Duodenal mucosa (tissue), 2 donors: ENCODE results near the gene CD2AP.
A peak's percentile ranks its signal among the peaks of the same experiment; 100 is the strongest.
"Not testable (repeated sequence)": the region's sequence is repeated elsewhere in the genome, so short reads cannot be mapped to it uniquely, and the experiment has no call there.

Experiments
- H3K27ac ChIP-seq: one replicate; pipeline ENCODE4 v1.7.0; 2013; ENCODE audit warnings: low read depth, low read length
- H3K27me3 ChIP-seq, 2 donors: one replicate each; pipeline ENCODE4 v1.7.0; 2013; ENCODE audit warnings: low read length in 2 of 2, control low read depth in 1 of 2; ENCODE audit not compliant: insufficient read depth in 2 of 2, control insufficient read depth in 1 of 2
- H3K36me3 ChIP-seq, 2 donors: one replicate each; pipeline ENCODE4 v1.7.0; 2013; ENCODE audit warnings: low read length in 2 of 2, control low read depth in 1 of 2; ENCODE audit not compliant: insufficient read depth in 2 of 2, control insufficient read depth in 1 of 2
- H3K4me1 ChIP-seq, 2 donors: one replicate each; pipeline ENCODE4 v1.7.0; 2013; ENCODE audit warnings: low read length in 2 of 2, control low read depth in 1 of 2; ENCODE audit not compliant: insufficient read depth in 2 of 2, control insufficient read depth in 1 of 2
- H3K4me3 ChIP-seq, 2 donors: one replicate each; pipeline ENCODE4 v1.7.0; 2013; ENCODE audit warnings: low read length in 2 of 2, low read depth in 1 of 2
- H3K9ac ChIP-seq, 2 donors: one replicate each; pipeline ENCODE4 v1.7.0; 2013; ENCODE audit warnings: low read length in 2 of 2, low read depth in 1 of 2
- H3K9me3 ChIP-seq, 2 donors: one replicate each; pipeline ENCODE4 v1.7.0; 2013; ENCODE audit warnings: low read length in 2 of 2, control low read depth in 1 of 2; ENCODE audit not compliant: control insufficient read depth in 1 of 2

The CD2AP gene

GRCh38 chr6:47444964-47445363, 32.6 kb upstream of the CD2AP start:
- H3K27ac ChIP-seq, H3K4me3 ChIP-seq, H3K9ac ChIP-seq, H3K9me3 ChIP-seq, H3K36me3 ChIP-seq, H3K27me3 ChIP-seq: not testable (repeated sequence)
- peaks cover 0 to 13% of the 10 kb centered on the region in 2 donors for H3K4me1 ChIP-seq

GRCh38 chr6:47446669-47447330, 30.8 kb upstream of the CD2AP start:
- peaks cover 0 to 8% of the 10 kb centered on the region in 2 donors for H3K4me1 ChIP-seq
- no peaks in the 10 kb centered on the region for H3K36me3 ChIP-seq
- no peaks in the 10 kb centered on the region for H3K27me3 ChIP-seq
- no peak overlapping the region for H3K9ac ChIP-seq
- no peak overlapping the region for H3K27ac ChIP-seq
- no peaks in the 10 kb centered on the region for H3K9me3 ChIP-seq
- H3K4me3 ChIP-seq, result no peak overlapping the region

GRCh38 chr6:47447722-47448121, 29.9 kb upstream of the CD2AP start:
- H3K9ac ChIP-seq, result no peak overlapping the region
- no peak overlapping the region for H3K4me3 ChIP-seq
- no peaks in the 10 kb centered on the region for H3K27me3 ChIP-seq
- peaks cover 0 to 8% of the 10 kb centered on the region in 2 donors for H3K4me1 ChIP-seq
- peak overlapping the region; percentile 3 for H3K27ac ChIP-seq
- H3K36me3 ChIP-seq, result no peaks in the 10 kb centered on the region
- H3K9me3 ChIP-seq, result no peaks in the 10 kb centered on the region

GRCh38 chr6:47451162-47451561, 26.4 kb upstream of the CD2AP start:
- no peaks in the 10 kb centered on the region for H3K27me3 ChIP-seq
- H3K9ac ChIP-seq, result no peak overlapping the region
- peaks cover 0 to 8% of the 10 kb centered on the region in 2 donors for H3K4me1 ChIP-seq
- H3K27ac ChIP-seq, result no peak overlapping the region
- no peaks in the 10 kb centered on the region for H3K36me3 ChIP-seq
- no peak overlapping the region for H3K4me3 ChIP-seq
- H3K9me3 ChIP-seq, result no peaks in the 10 kb centered on the region

- Histone ChIP-seq H3K9me3 (no peaks in the 10 kb centered on the region), H3K27me3 (no peaks in the 10 kb centered on the region), H3K9ac (no peak overlapping the region), H3K4me3 (no peak overlapping the region), H3K4me1 (no peaks in the 10 kb centered on the region), H3K27ac (no peak overlapping the region), H3K36me3 (no peaks in the 10 kb centered on the region)
Observed at GRCh38 chr6:47452899-47453298, 24.7 kb upstream of the CD2AP start.

GRCh38 chr6:47453372-47453936, 24.1 kb upstream of the CD2AP start:
- no peak overlapping the region for H3K27ac ChIP-seq
- no peaks in the 10 kb centered on the region for H3K36me3 ChIP-seq
- H3K27me3 ChIP-seq, result no peaks in the 10 kb centered on the region

GRCh38 chr6:47454713-47455396, 22.7 kb upstream of the CD2AP start:
- no peaks in the 10 kb centered on the region for H3K27me3 ChIP-seq
- no peak overlapping the region for H3K9ac ChIP-seq
- no peak overlapping the region for H3K4me3 ChIP-seq
- no peaks in the 10 kb centered on the region for H3K36me3 ChIP-seq
- H3K4me1 ChIP-seq, result no peaks in the 10 kb centered on the region
- H3K27ac ChIP-seq, result no peak overlapping the region
- no peaks in the 10 kb centered on the region for H3K9me3 ChIP-seq

More at GRCh38 chr6:47453372-47453936, 24.1 kb upstream of the CD2AP start:
- Histone ChIP-seq H3K9ac (no peak overlapping the region), H3K9me3 (no peaks in the 10 kb centered on the region), H3K4me3 (no peak overlapping the region), H3K4me1 (no peaks in the 10 kb centered on the region)

GRCh38 chr6:47455533-47456209, 21.9 kb upstream of the CD2AP start:
- Histone ChIP-seq H3K9me3 (no peaks in the 10 kb centered on the region), H3K9ac (no peak overlapping the region), H3K36me3 (no peaks in the 10 kb centered on the region), H3K27me3 (no peaks in the 10 kb centered on the region), H3K4me1 (peaks cover 0 to under 1% of the 10 kb centered on the region in 2 donors), H3K4me3 (no peak overlapping the region), H3K27ac (no peak overlapping the region)

GRCh38 chr6:47456536-47456975, 21.0 kb upstream of the CD2AP start:
- Histone ChIP-seq H3K27me3 (no peaks in the 10 kb centered on the region), H3K36me3 (no peaks in the 10 kb centered on the region), H3K9ac (no peak overlapping the region), H3K4me3 (no peak overlapping the region), H3K4me1 (peaks cover 0 to 3% of the 10 kb centered on the region in 2 donors), H3K9me3 (no peaks in the 10 kb centered on the region), H3K27ac (no peak overlapping the region)

GRCh38 chr6:47457370-47457769, 20.2 kb upstream of the CD2AP start:
- Histone ChIP-seq H3K4me1 (peaks cover 0 to 3% of the 10 kb centered on the region in 2 donors), H3K4me3 (no peak overlapping the region), H3K9ac (no peak overlapping the region), H3K36me3 (no peaks in the 10 kb centered on the region), H3K9me3 (no peaks in the 10 kb centered on the region), H3K27me3 (no peaks in the 10 kb centered on the region), H3K27ac (no peak overlapping the region)
